ENCODE measurements around the gene SLC27A3. TPM values are rescaled to one million over a fixed set of nuclear protein-coding genes. Genes with fewer than 3 reads are reported as not detected.

SLC27A3 gene
- total RNA-seq, 4 donors from 2014 or later, result 12.3 to 124 (median 22.0) TPM

DNA sequence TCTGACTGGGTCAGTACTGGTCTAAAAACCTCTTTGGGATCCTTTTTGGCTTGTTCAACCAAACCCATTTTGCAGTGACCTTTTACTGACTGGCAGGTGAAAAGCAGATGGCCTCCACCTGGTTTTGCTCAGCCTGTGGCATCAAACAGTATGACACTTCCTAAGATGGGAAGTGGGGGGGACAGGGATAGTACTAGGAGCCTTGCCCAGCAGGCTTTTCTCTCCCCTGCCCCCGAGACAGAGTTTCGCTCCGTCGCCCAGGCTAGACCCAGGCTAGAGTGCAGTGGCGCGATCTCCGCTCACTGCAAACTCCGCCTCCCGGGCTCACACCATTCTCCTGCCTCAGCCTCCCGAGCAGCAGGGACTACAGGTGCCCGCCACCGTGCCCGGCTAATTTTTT, 29.0 kb upstream of the SLC27A3 start:
- DNase-seq, result no peak
- Histone ChIP-seq H3K36me3 (peaks cover 0 to 84% (median 0%) of the 10 kb centered on the region in 3 donors), H3K27ac (no peak overlapping the region), H3K4me3 (no peak overlapping the region), H3K4me1 (peaks cover 0 to 9% (median 2%) of the 10 kb centered on the region in 4 donors), H3K9me3 (no peaks in the 10 kb centered on the region), H3K27me3 (no peaks in the 10 kb centered on the region)
- TF ChIP-seq POLR2A (IDR thresholded peaks at IDR 0.05), result no peak

DNA sequence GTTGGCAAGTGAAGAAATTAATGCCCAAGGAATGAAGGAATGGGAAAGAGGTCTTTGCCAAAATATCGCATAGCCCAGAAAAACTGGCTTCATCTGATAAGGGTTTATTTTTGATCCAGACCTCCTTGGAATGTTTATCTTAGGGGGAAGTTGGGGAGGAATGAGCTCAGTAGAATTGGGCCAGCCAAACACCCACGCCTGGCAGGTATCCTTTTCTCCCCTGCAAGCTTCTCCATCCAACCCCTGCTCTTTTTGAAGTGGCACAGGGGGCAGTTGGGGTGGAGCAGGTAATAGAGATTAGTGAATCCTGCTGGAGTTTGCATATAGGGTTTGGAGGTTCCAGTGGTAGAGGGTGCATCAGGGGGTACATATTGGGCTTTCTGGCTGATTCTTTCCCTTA, 26.3 kb upstream of the SLC27A3 start:
- H3K27ac ChIP-seq, result no peak overlapping the region
- peaks cover 0 to 9% (median 0%) of the 10 kb centered on the region in 4 donors for H3K4me1 ChIP-seq

DNA sequence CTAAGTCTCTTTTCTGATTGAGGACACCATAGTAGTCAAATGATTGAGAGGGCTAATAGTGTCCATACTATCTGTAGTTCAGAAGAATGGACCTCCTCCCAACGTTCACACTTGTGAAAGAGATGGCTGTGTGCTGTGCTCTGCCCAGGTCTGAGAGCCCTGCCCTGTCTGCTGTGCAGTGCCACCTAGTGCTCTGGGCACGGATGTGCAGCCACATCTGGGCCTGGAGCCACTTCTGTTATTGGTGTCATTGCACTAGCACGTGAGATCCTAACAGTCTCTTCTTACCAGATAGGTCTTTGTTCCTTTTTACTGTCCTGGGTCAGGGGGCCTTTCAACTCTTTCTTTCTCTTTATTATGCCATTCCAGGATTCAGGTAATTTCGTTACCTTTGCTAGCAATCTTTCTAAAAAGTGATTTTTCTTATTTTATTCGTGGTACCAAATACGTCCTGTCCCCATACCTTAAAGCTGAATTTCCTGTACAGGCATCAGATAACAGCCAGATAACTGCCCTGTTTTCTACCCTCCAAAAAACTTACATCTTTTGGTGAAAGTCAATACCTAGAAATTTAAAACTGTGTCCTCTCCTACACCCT, 25.7 kb upstream of the SLC27A3 start:
- no peaks in the 10 kb centered on the region for H3K9me3 ChIP-seq
- H3K36me3 ChIP-seq, result peaks cover 0 to 91% (median 0%) of the 10 kb centered on the region in 3 donors
- H3K4me1 ChIP-seq, result peaks cover 0 to 9% (median 0%) of the 10 kb centered on the region in 4 donors
- TF ChIP-seq POLR2A (IDR thresholded peaks at IDR 0.05), result no peak
- TF ChIP-seq, protein P1, sequence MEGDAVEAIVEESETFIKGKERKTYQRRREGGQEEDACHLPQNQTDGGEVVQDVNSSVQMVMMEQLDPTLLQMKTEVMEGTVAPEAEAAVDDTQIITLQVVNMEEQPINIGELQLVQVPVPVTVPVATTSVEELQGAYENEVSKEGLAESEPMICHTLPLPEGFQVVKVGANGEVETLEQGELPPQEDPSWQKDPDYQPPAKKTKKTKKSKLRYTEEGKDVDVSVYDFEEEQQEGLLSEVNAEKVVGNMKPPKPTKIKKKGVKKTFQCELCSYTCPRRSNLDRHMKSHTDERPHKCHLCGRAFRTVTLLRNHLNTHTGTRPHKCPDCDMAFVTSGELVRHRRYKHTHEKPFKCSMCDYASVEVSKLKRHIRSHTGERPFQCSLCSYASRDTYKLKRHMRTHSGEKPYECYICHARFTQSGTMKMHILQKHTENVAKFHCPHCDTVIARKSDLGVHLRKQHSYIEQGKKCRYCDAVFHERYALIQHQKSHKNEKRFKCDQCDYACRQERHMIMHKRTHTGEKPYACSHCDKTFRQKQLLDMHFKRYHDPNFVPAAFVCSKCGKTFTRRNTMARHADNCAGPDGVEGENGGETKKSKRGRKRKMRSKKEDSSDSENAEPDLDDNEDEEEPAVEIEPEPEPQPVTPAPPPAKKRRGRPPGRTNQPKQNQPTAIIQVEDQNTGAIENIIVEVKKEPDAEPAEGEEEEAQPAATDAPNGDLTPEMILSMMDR (IDR thresholded peaks at IDR 0.05), result peak; percentile 72 to 95 (median 91)
- peak overlapping the region in 1 of 4 donors; percentile 41 for H3K27ac ChIP-seq
- no peak overlapping the region for H3K4me3 ChIP-seq
- peak; percentile 74 to 93 (median 84) for DNase-seq
- no peaks in the 10 kb centered on the region for H3K27me3 ChIP-seq

More for the DNA sequence above, 26.3 kb upstream of the SLC27A3 start:
- no peak for DNase-seq
- Histone ChIP-seq H3K4me3 (no peak overlapping the region), H3K36me3 (peaks cover 0 to 91% (median 0%) of the 10 kb centered on the region in 3 donors), H3K9me3 (no peaks in the 10 kb centered on the region), H3K27me3 (no peaks in the 10 kb centered on the region)
- TF ChIP-seq, protein P1 (IDR thresholded peaks at IDR 0.05), result no peak
- TF ChIP-seq POLR2A (IDR thresholded peaks at IDR 0.05), result no peak

DNA sequence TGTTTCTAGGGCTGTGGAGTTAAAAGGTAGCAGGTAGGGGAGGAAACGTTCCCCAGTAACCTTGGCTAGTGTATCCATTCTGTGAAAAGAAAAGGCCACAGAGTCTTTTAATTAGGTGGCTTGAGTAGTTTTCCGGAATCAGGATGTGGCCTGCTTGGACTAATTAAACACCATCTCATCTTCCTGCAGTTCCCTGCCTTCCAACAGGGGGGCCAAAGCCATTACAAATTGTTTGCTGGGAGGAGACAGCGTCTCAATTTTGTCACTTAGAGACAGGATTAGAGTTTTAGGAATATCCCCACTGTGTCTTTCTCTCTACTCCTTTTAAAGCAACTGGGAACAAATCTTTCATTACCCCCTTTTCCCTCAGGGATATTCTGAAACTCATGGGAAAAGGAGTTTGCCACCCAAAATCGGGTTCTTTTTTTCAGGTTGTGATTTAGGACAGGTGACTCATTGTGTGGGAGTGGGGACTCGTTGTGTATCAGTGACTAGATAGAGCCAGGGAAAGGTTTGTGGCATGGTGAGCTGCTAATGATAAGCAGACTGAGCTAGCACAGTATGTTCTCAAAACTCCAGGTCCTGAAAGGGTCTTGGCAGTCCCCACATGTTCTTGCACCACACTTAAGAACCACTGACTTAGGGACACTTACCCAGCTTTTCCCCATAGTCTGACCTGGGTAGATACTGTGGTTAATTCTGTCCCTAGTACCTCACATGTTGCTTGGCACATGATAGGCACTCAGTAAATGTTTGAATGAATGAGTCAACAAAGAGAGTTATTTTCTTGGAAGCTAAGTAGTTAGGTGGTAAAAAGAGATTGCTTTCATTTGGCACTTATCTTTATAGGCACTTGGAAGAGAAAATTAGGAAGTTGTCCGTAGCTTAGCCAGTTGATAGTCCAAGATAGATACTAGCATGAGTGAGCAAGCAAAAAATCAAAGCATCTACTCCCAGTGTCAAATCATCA, 24.9 kb upstream of the SLC27A3 start:
- Histone ChIP-seq H3K27me3 (no peaks in the 10 kb centered on the region), H3K4me3 (no peak overlapping the region), H3K4me1 (peaks cover 0 to 9% (median 0%) of the 10 kb centered on the region in 4 donors), H3K9me3 (no peaks in the 10 kb centered on the region), H3K27ac (peak overlapping the region in 1 of 4 donors; percentile 41), H3K36me3 (peaks cover 0 to 91% (median 0%) of the 10 kb centered on the region in 3 donors)
- no peak for TF ChIP-seq POLR2A (IDR thresholded peaks at IDR 0.05)
- TF ChIP-seq, protein P1 (IDR thresholded peaks at IDR 0.05), result no peak
- DNase-seq, result no peak

DNA sequence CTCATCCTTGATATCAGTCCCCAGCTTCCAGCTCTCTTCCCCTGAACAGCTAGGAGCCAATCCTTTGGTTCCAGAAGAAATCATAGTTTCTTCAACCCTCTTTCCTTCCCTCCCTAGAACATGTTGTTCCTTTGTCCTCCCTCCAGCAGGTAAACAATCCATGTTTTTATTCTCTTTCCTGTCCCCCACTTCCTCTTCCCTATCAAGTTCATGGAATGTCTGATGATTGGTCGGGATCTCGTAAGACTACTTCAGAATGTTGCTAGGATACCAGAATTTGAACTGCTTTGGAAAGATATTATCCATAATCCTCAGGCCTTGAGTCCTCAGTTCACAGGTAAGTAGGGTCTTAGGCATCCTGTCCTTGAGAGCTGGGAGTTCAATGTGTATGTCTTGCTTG, 23.1 kb upstream of the SLC27A3 start:
- DNase-seq, result no peak
- peaks cover 0 to 9% (median 0%) of the 10 kb centered on the region in 4 donors for H3K4me1 ChIP-seq
- H3K9me3 ChIP-seq, result no peaks in the 10 kb centered on the region
- peak overlapping the region in 1 of 4 donors; percentile 44 for H3K27ac ChIP-seq
- H3K36me3 ChIP-seq, result peaks cover 0 to 92% (median 0%) of the 10 kb centered on the region in 3 donors
- H3K27me3 ChIP-seq, result no peaks in the 10 kb centered on the region
- no peak overlapping the region for H3K4me3 ChIP-seq
- TF ChIP-seq, protein P1 (IDR thresholded peaks at IDR 0.05), result no peak
- no peak for TF ChIP-seq POLR2A (IDR thresholded peaks at IDR 0.05)

Data from Peyer's patch (tissue), 4 donors.